OCI-LY3 (cell line): ENCODE measurements around the gene EPHB1.

Experiments
- H2AFZ ChIP-seq: fragments of 200-600, 300-600 bp; shearing (Covaris generic); 2 replicates; pipeline ENCODE4 v1.6.0; 2014; ENCODE audit warnings: antibody characterized with exemption, low read depth, low read length
- H3K27ac ChIP-seq: fragments of 200-600, 300-600 bp; sonication (generic); 2 replicates; pipeline ENCODE4 v1.5.1; 2014; ENCODE audit warnings: mild to moderate bottlenecking, low read length, moderate library complexity, mixed read lengths
- H3K27me3 ChIP-seq: fragments of 200-600, 300-600 bp; sonication (generic); 2 replicates; pipeline ENCODE4 v1.6.1; 2014; ENCODE audit warnings: low read depth, low read length, mixed read lengths
- H3K36me3 ChIP-seq: fragments of 200-600, 300-600 bp; sonication (generic); replicated peaks from 2 replicates; pipeline ENCODE3; 2014; ENCODE audit warnings: low read depth, low read length, mixed read lengths
- H3K4me1 ChIP-seq: fragments of 300-600, 200-600 bp; sonication (generic); 2 replicates; pipeline ENCODE4 v1.6.1; 2014; ENCODE audit warnings: low read length, mixed read lengths
- H3K4me2 ChIP-seq: fragments of 200-600, 300-600 bp; sonication (generic); 2 replicates; pipeline ENCODE4 v1.6.1; 2014; ENCODE audit warnings: low read length, mixed read lengths
- H3K4me3 ChIP-seq: fragments of 300-600, 200-600 bp; sonication (generic); 2 replicates; pipeline ENCODE4 v1.5.1; 2014; ENCODE audit warnings: antibody characterized with exemption, mild to moderate bottlenecking, low read length, moderate library complexity
- H3K79me2 ChIP-seq: fragments of 300-600, 200-600 bp; shearing (Covaris generic); 2 replicates; pipeline ENCODE4 v1.6.1; 2014; ENCODE audit warnings: mild to moderate bottlenecking, low read length, mixed read lengths
- H3K9ac ChIP-seq: fragments of 300-600, 200-600 bp; shearing (Covaris generic); 2 replicates; pipeline ENCODE4 v1.6.0; 2014; ENCODE audit warnings: mild to moderate bottlenecking, low read length, moderate library complexity
- H3K9me3 ChIP-seq: fragments of 200-600, 300-600 bp; shearing (Covaris generic); 2 replicates; pipeline ENCODE4 v1.6.1; 2014; ENCODE audit warnings: low read length, mixed read lengths; ENCODE audit not compliant: insufficient read depth
- H4K20me1 ChIP-seq: fragments of 200-600, 300-600 bp; sonication (generic); 2 replicates; pipeline ENCODE4 v1.6.1; 2016; ENCODE audit warnings: low read length, mixed read lengths; ENCODE audit not compliant: insufficient read depth
- CTCF ChIP-seq: fragments of 200-600, 300-600 bp; sonication (generic); IDR thresholded peaks from 2 replicates; pipeline ENCODE4 v1.5.1; 2014; ENCODE audit warnings: antibody characterized with exemption, low read length, low read depth
- EZH2phosphoT487 ChIP-seq: fragments of 200-600 bp; shearing (Covaris generic); IDR thresholded peaks from 2 replicates; pipeline ENCODE4 v1.6.1; 2018; ENCODE audit warnings: antibody characterized with exemption, mixed run types, low read depth

EPHB1 gene

GRCh38 chr3:134751831-134752230 is 43.2 kb upstream of the EPHB1 start:
- peaks cover 43% of the 10 kb centered on the region for H3K27me3 ChIP-seq
- H2AFZ ChIP-seq, result no peak overlapping the region
- H3K79me2 ChIP-seq, result no peaks in the 10 kb centered on the region
- no peak overlapping the region for H3K4me3 ChIP-seq
- no peaks in the 10 kb centered on the region for H3K4me1 ChIP-seq
- TF ChIP-seq CTCF, result no peak
- TF ChIP-seq EZH2phosphoT487, result no peak
- H3K4me2 ChIP-seq, result no peak overlapping the region
- H3K9ac ChIP-seq, result no peak overlapping the region
- no peaks in the 10 kb centered on the region for H4K20me1 ChIP-seq
- no peak overlapping the region for H3K27ac ChIP-seq
- H3K9me3 ChIP-seq, result no peaks in the 10 kb centered on the region
- H3K36me3 ChIP-seq, result no peaks in the 10 kb centered on the region

GRCh38 chr3:134752761-134753461 is 42.1 kb upstream of the EPHB1 start:
- Histone ChIP-seq H3K79me2 (no peaks in the 10 kb centered on the region), H3K4me2 (no peak overlapping the region), H3K36me3 (no peaks in the 10 kb centered on the region), H3K4me3 (no peak overlapping the region), H3K27ac (no peak overlapping the region), H3K4me1 (no peaks in the 10 kb centered on the region), H3K9ac (no peak overlapping the region), H3K9me3 (no peaks in the 10 kb centered on the region), H4K20me1 (no peaks in the 10 kb centered on the region), H3K27me3 (peaks cover 49% of the 10 kb centered on the region), H2AFZ (no peak overlapping the region)
- TF ChIP-seq CTCF (no peak), EZH2phosphoT487 (no peak)

- Histone ChIP-seq H3K4me3 (no peak overlapping the region), H3K4me2 (no peak overlapping the region), H3K27ac (no peak overlapping the region), H4K20me1 (no peaks in the 10 kb centered on the region), H3K36me3 (no peaks in the 10 kb centered on the region), H3K79me2 (no peaks in the 10 kb centered on the region), H3K9ac (no peak overlapping the region), H3K4me1 (no peaks in the 10 kb centered on the region), H3K27me3 (peaks cover 53% of the 10 kb centered on the region), H3K9me3 (no peaks in the 10 kb centered on the region), H2AFZ (no peak overlapping the region)
- TF ChIP-seq EZH2phosphoT487 (no peak), CTCF (0 out of 2 replicates have a peak, but pooled peaks have one; percentile 11)
These were observed 40.9 kb upstream of the EPHB1 start for GRCh38 chr3:134753999-134754742.

GRCh38 chr3:134754768-134755559 is 40.1 kb upstream of the EPHB1 start:
- Histone ChIP-seq H3K9ac (no peak overlapping the region), H3K36me3 (no peaks in the 10 kb centered on the region), H3K4me1 (no peaks in the 10 kb centered on the region), H2AFZ (no peak overlapping the region), H3K27ac (no peak overlapping the region), H3K9me3 (no peaks in the 10 kb centered on the region), H4K20me1 (no peaks in the 10 kb centered on the region), H3K27me3 (peaks cover 52% of the 10 kb centered on the region), H3K4me3 (no peak overlapping the region), H3K79me2 (no peaks in the 10 kb centered on the region), H3K4me2 (no peak overlapping the region)
- TF ChIP-seq CTCF (peak; percentile 69), EZH2phosphoT487 (no peak)
